ENCODE results near the gene TRPM2. TPM values are rescaled to one million over a fixed set of nuclear protein-coding genes. Genes with fewer than 3 reads are reported as not detected.

TRPM2 gene
- total and polyA plus RNA-seq, 8 donors: 1.3 to 10.3 (median 2.4) TPM

GRCh38 chr21:44490816-44491215 is 137.4 kb downstream of the TRPM2 start:
- TF ChIP-seq POLR2AphosphoS5 (IDR thresholded peaks at IDR 0.05) (no peak), POLR2A (IDR thresholded peaks at IDR 0.05) (no peak), EP300 (IDR thresholded peaks at IDR 0.05) (no peak), CTCF (IDR thresholded peaks at IDR 0.05) (no peak)
- WGBS, 5 donors: 67 to 77% (median 75%) methylated on average over 9 of the region's 9 CpGs

More at GRCh38 chr21:44490816-44491215, 137.4 kb downstream of the TRPM2 start:
- Histone ChIP-seq H3K4me1 (peaks cover 0 to under 1% (median 0%) of the 10 kb centered on the region in 4 donors), H3K27me3 (peaks cover 0 to 16% (median 0%) of the 10 kb centered on the region in 3 donors), H3K27ac (no peak overlapping the region), H3K9me3 (peaks cover 4 to 23% (median 16%) of the 10 kb centered on the region in 4 donors), H3K4me3 (no peak overlapping the region), H3K36me3 (peaks cover 0 to 5% (median 0%) of the 10 kb centered on the region in 4 donors)
- no peak for DNase-seq
- intact Hi-C loops (cut with DNase I; ENCODE audit: low total_unique reads): no loop called here

Small RNA genes lying within 50 kb of the gene (small RNA-seq; reads per million reads assigned to genes)
- 0 reads per million in 4 donors for gene RF00285

Other genes with a start within 250 kb of the TRPM2 start
- 10 to 100 TPM in 2 of 5 donors, 1 to 10 TPM in 2, not detected in 1; 4.6 to 29.2 (median 14.7) TPM for gene PWP2, start 246.2 kb upstream of the TRPM2 start, total RNA-seq
- gene PWP2, start 246.2 kb upstream of the TRPM2 start, polyA plus RNA-seq: 10 to 100 TPM in 1 of 3 donors, 1 to 10 TPM in 2; 2.4 to 15.3 (median 6.3) TPM
- 10 to 100 TPM in 3 of 5 donors, 1 to 10 TPM in 2; 9.6 to 40.6 (median 14.5) TPM for gene GATD3, start 219.9 kb upstream of the TRPM2 start, total RNA-seq
- gene GATD3, start 219.9 kb upstream of the TRPM2 start, polyA plus RNA-seq: 10 to 100 TPM in 2 of 3 donors, 1 to 10 TPM in 1; 5.6 to 49.3 (median 15.1) TPM
- 1 to 10 TPM; 1.2 to 7.0 (median 3.5) TPM for gene ICOSLG, start 112.7 kb upstream of the TRPM2 start, total RNA-seq
- gene ICOSLG, start 112.7 kb upstream of the TRPM2 start, polyA plus RNA-seq: 1 to 10 TPM; 1.4 to 2.8 (median 1.8) TPM
- gene DNMT3L, start 91.7 kb upstream of the TRPM2 start, total RNA-seq: not detected
- gene DNMT3L, start 91.7 kb upstream of the TRPM2 start, polyA plus RNA-seq: not detected
- under 1 TPM in 2 of 5 donors, not detected in 3; 0.18 to 0.87 TPM for gene AIRE, start 67.7 kb upstream of the TRPM2 start, total RNA-seq
- gene AIRE, start 67.7 kb upstream of the TRPM2 start, polyA plus RNA-seq: not detected
- 100 to 1,000 TPM; 123 to 283 (median 139) TPM for gene PFKL, start 53.6 kb upstream of the TRPM2 start, total RNA-seq
- gene PFKL, start 53.6 kb upstream of the TRPM2 start, polyA plus RNA-seq: 100 to 1,000 TPM in 1 of 3 donors, 10 to 100 TPM in 2; 83.0 to 120 (median 99.9) TPM
- gene CFAP410, start 14.2 kb upstream of the TRPM2 start, total RNA-seq: 100 to 1,000 TPM in 1 of 5 donors, 10 to 100 TPM in 4; 21.1 to 118 (median 32.2) TPM
- 10 to 100 TPM; 30.2 to 43.1 (median 39.0) TPM for gene CFAP410, start 14.2 kb upstream of the TRPM2 start, polyA plus RNA-seq
- gene LRRC3, start 101.9 kb downstream of the TRPM2 start, total RNA-seq: 1 to 10 TPM; 1.2 to 8.0 (median 5.5) TPM
- gene LRRC3, start 101.9 kb downstream of the TRPM2 start, polyA plus RNA-seq: 1 to 10 TPM in 2 of 3 donors, under 1 TPM in 1; 0.76 to 1.3 (median 1.3) TPM
- gene KRTAP10-1, start 186.6 kb downstream of the TRPM2 start, total RNA-seq: not detected
- not detected for gene KRTAP10-1, start 186.6 kb downstream of the TRPM2 start, polyA plus RNA-seq
- not detected for gene KRTAP10-2, start 197.9 kb downstream of the TRPM2 start, total RNA-seq
- not detected for gene KRTAP10-2, start 197.9 kb downstream of the TRPM2 start, polyA plus RNA-seq
- gene KRTAP10-3, start 205.2 kb downstream of the TRPM2 start, total RNA-seq: not detected
- gene KRTAP10-3, start 205.2 kb downstream of the TRPM2 start, polyA plus RNA-seq: not detected
- not detected for gene KRTAP10-4, start 220.1 kb downstream of the TRPM2 start, total RNA-seq
- gene KRTAP10-4, start 220.1 kb downstream of the TRPM2 start, polyA plus RNA-seq: not detected
- not detected for gene KRTAP10-5, start 227.0 kb downstream of the TRPM2 start, total RNA-seq
- gene KRTAP10-5, start 227.0 kb downstream of the TRPM2 start, polyA plus RNA-seq: under 1 TPM in 1 of 3 donors, not detected in 2; 0.10 TPM
- not detected for gene KRTAP10-6, start 238.9 kb downstream of the TRPM2 start, total RNA-seq
- gene KRTAP10-6, start 238.9 kb downstream of the TRPM2 start, polyA plus RNA-seq: not detected
- not detected for gene KRTAP10-7, start 247.0 kb downstream of the TRPM2 start, total RNA-seq
- not detected for gene KRTAP10-7, start 247.0 kb downstream of the TRPM2 start, polyA plus RNA-seq

Data from stomach (tissue), 9 donors.